H1 (cell line): ENCODE results near the gene IFNA2. TPM values are rescaled to one million over a fixed set of nuclear protein-coding genes. Genes with fewer than 3 reads are reported as not detected.

Experiments
- CTCF ChIA-PET: fragments of 300-600 bp; sonication (Branson Sonifier 250); formaldehyde crosslinking; loops from one replicate; lab custom pipeline; 2021; ENCODE audit not compliant: partially characterized antibody; lab: Charles Lee
- POLR2A ChIA-PET: fragments of 300-600 bp; sonication (Branson Sonifier 250); formaldehyde crosslinking; loops from one replicate; lab custom pipeline; 2021; ENCODE audit warnings: inconsistent platforms; ENCODE audit not compliant: partially characterized antibody; lab: Charles Lee
- DNase-seq, 2 experiments: peaks; one replicate each; pipeline versions ENCODE4 v3.0.0 to v3.0.0-alpha.2; 2010 to 2022; ENCODE audit warnings: low spot score in 2 of 2, low read depth in 1 of 2, mixed read lengths in 1 of 2
- FAIRE-seq: peaks from 2 replicates; lab custom pipeline; 2011; peaks lifted over from hg19 to GRCh38; lab: Jason Lieb, UNC
- H2AFZ ChIP-seq: 2 replicates; pipeline ENCODE4 v1.8.1; 2012; ENCODE audit warnings: low read length, inconsistent platforms
- H2AK5ac ChIP-seq: 2 replicates; pipeline ENCODE4 v1.6.1; 2013; ENCODE audit warnings: low read depth, low read length
- H2BK120ac ChIP-seq: replicated peaks from 2 replicates; pipeline ENCODE3; 2013; ENCODE audit warnings: low read depth, low read length, inconsistent platforms
- H2BK12ac ChIP-seq: 2 replicates; pipeline ENCODE4 v1.6.1; 2013; ENCODE audit warnings: low read depth, low read length
- H2BK15ac ChIP-seq: 2 replicates; pipeline ENCODE4 v1.6.1; 2013; ENCODE audit warnings: low read length
- H2BK20ac ChIP-seq: 2 replicates; pipeline ENCODE4 v1.6.1; 2013; ENCODE audit warnings: low read length
- H2BK5ac ChIP-seq: 2 replicates; pipeline ENCODE4 v1.6.1; 2013; ENCODE audit warnings: low read depth, low read length
- H3K14ac ChIP-seq: 2 replicates; pipeline ENCODE4 v1.6.1; 2013; ENCODE audit warnings: inconsistent platforms; ENCODE audit not compliant: insufficient read length
- H3K18ac ChIP-seq: 2 replicates; pipeline ENCODE4 v1.6.1; 2013; ENCODE audit warnings: low read length; ENCODE audit errors: extremely low read depth
- H3K23ac ChIP-seq: 2 replicates; pipeline ENCODE4 v1.6.1; 2013; ENCODE audit warnings: inconsistent platforms; ENCODE audit not compliant: insufficient read length
- H3K23me2 ChIP-seq: 2 replicates; pipeline ENCODE4 v1.6.1; 2013; ENCODE audit warnings: low read depth, low read length
- H3K27ac ChIP-seq: 2 replicates; pipeline ENCODE4 v1.6.1; 2011; ENCODE audit warnings: low read depth, low read length, inconsistent platforms
- H3K27me3 ChIP-seq, 4 experiments: replicated peaks in 1 of 4; 1 replicate in 1 of 4; 2 replicates in 3 of 4; pipeline versions ENCODE4 v1.6.1 to v1.8.1; 2011 to 2013; ENCODE audit warnings: low read length in 3 of 4, mild to moderate bottlenecking in 3 of 4, inconsistent platforms in 2 of 4, mixed read lengths in 2 of 4, moderate library complexity in 1 of 4; ENCODE audit not compliant: control insufficient read depth in 3 of 4, insufficient read depth in 3 of 4; ENCODE audit errors: extremely low read depth in 1 of 4
- H3K36me3 ChIP-seq, 4 experiments: 2 replicates each; pipeline versions ENCODE4 v1.6.1 to v1.8.1; 2011 to 2013; ENCODE audit warnings: mild to moderate bottlenecking in 4 of 4, low read length in 3 of 4, moderate library complexity in 2 of 4, control low read depth in 1 of 4, inconsistent platforms in 1 of 4; ENCODE audit not compliant: insufficient read depth in 4 of 4, control insufficient read depth in 2 of 4
- H3K4ac ChIP-seq: replicated peaks from 2 replicates; pipeline ENCODE3; 2013; ENCODE audit warnings: low read length, low read depth, mixed read lengths, inconsistent platforms; ENCODE audit not compliant: insufficient read length
- H3K4me1 ChIP-seq, 4 experiments: replicated peaks in 1 of 4; 1 replicate in 1 of 4; 2 replicates in 3 of 4; pipeline versions ENCODE4 v1.6.1 to v1.8.1; 2011 to 2013; ENCODE audit warnings: low read length in 3 of 4, inconsistent platforms in 2 of 4, mixed read lengths in 1 of 4; ENCODE audit not compliant: insufficient read depth in 4 of 4, control insufficient read depth in 3 of 4
- H3K4me2 ChIP-seq, 2 experiments: 2 replicates each; pipeline versions ENCODE4 v1.6.1 to v1.8.1; 2011 to 2013; ENCODE audit warnings: low read depth in 2 of 2, low read length in 2 of 2, control low read depth in 1 of 2, inconsistent platforms in 1 of 2, mild to moderate bottlenecking in 1 of 2; ENCODE audit not compliant: insufficient read depth in 1 of 2
- H3K4me3 ChIP-seq, 4 experiments: fragments of 200-600, 300-600 bp in 1 of 4; sonication (generic), shearing (Covaris generic), sonication (Bioruptor Twin) in 1 of 4; 2 replicates each; pipeline versions ENCODE4 v1.5.1 to v1.8.1; 2011 to 2016; ENCODE audit warnings: low read length in 4 of 4, low read depth in 3 of 4, control low read depth in 2 of 4, inconsistent platforms in 2 of 4, mild to moderate bottlenecking in 2 of 4, mixed read lengths in 1 of 4, moderate library complexity in 1 of 4; ENCODE audit not compliant: insufficient read depth in 2 of 4; ENCODE audit errors: extremely low read depth in 1 of 4
- H3K56ac ChIP-seq: replicated peaks from 2 replicates; pipeline ENCODE3; 2013; ENCODE audit warnings: low read depth, mild to moderate bottlenecking, mixed read lengths, low read length, inconsistent platforms; ENCODE audit not compliant: insufficient read length
- H3K79me1 ChIP-seq: 2 replicates; pipeline ENCODE4 v1.6.1; 2013; ENCODE audit warnings: low read depth, low read length, control low read depth
- H3K79me2 ChIP-seq, 2 experiments: 2 replicates each; pipeline versions ENCODE4 v1.6.1 to v1.8.1; 2012 to 2013; ENCODE audit warnings: low read length in 2 of 2, mild to moderate bottlenecking in 2 of 2, inconsistent platforms in 1 of 2; ENCODE audit not compliant: insufficient read depth in 2 of 2, control insufficient read depth in 1 of 2
- H3K9ac ChIP-seq, 4 experiments: replicated peaks in 1 of 4; 1 replicate in 1 of 4; 2 replicates in 3 of 4; pipeline versions ENCODE4 v1.6.1 to v1.8.1; 2011 to 2013; ENCODE audit warnings: low read depth in 3 of 4, low read length in 3 of 4, control low read depth in 2 of 4, mild to moderate bottlenecking in 2 of 4, moderate library complexity in 2 of 4, inconsistent platforms in 1 of 4; ENCODE audit errors: extremely low read depth in 1 of 4
- H3K9me3 ChIP-seq, 2 experiments: 2 replicates each; pipeline versions ENCODE4 v1.6.1 to v1.8.1; 2012 to 2013; ENCODE audit warnings: mild to moderate bottlenecking in 2 of 2, moderate library complexity in 2 of 2, control low read depth in 1 of 2, inconsistent platforms in 1 of 2, low read depth in 1 of 2, low read length in 1 of 2, mixed read lengths in 1 of 2; ENCODE audit not compliant: insufficient read depth in 2 of 2
- H4K20me1 ChIP-seq, 2 experiments: replicated peaks in 1 of 2; 2 replicates each; pipeline versions ENCODE3 to v1.8.1; 2011 to 2013; ENCODE audit warnings: inconsistent platforms in 2 of 2, low read length in 2 of 2, mild to moderate bottlenecking in 1 of 2; ENCODE audit not compliant: insufficient read depth in 2 of 2, control insufficient read depth in 1 of 2
- H4K5ac ChIP-seq: 2 replicates; pipeline ENCODE4 v1.6.1; 2013; ENCODE audit warnings: low read length, low read depth, mixed read lengths, inconsistent platforms; ENCODE audit not compliant: insufficient read length
- H4K8ac ChIP-seq: 2 replicates; pipeline ENCODE4 v1.8.0; 2013; ENCODE audit warnings: mild to moderate bottlenecking, moderate library complexity, low read length, inconsistent platforms; ENCODE audit not compliant: insufficient read depth; ENCODE audit errors: extremely low read depth
- H4K91ac ChIP-seq: replicated peaks from 2 replicates; pipeline ENCODE3; 2013; ENCODE audit warnings: low read length, mixed read lengths, inconsistent platforms; ENCODE audit not compliant: insufficient read length
- CHD1 ChIP-seq: IDR thresholded peaks from 2 replicates; pipeline ENCODE4 v1.6.1; 2012; ENCODE audit warnings: low read depth, low read length, improper control_type of control experiment
- SIX5 ChIP-seq: IDR thresholded peaks from 2 replicates; pipeline ENCODE4 v1.6.1; 2011; ENCODE audit warnings: mild to moderate bottlenecking, low read depth, low read length
- WGBS, 2 experiments: shearing (Covaris generic) in 1 of 2; methylation state at CpG; one replicate each; pipeline versions ENCODE4 v1.1.6 to v1.1.7; 2013 to 2015; ENCODE audit warnings: low lambda C conversion rate in 2 of 2, mixed read lengths in 2 of 2, inconsistent platforms in 1 of 2, low coverage in 1 of 2, missing lambda C conversion rate in 1 of 2; ENCODE audit not compliant: insufficient replicate concordance in 2 of 2, insufficient coverage in 1 of 2, insufficient read length in 1 of 2; ENCODE audit errors: extremely low coverage in 1 of 2, missing lambda C conversion rate in 1 of 2; 5-methylcytosine and 5-hydroxymethylcytosine counted together
- polyA plus RNA-seq, 7 experiments: library from polyadenylated mRNA; depleted of rRNA in 3 of 7; stranded (reverse) in 5 of 7; unstranded in 2 of 7; fragments of >200 nt in 5 of 7; fragments of 200-250 nt in 2 of 7; gene quantifications; 1 replicate in 5 of 7; 2 replicates in 1 of 7; 4 replicates in 1 of 7; pipeline versions ENCODE4 v1.2.1 to v1.2.3, GENCODE V29; 2011 to 2013; ENCODE audit warnings: missing spikeins in 2 of 7, mixed read lengths in 2 of 7
- total RNA-seq: library from RNA; stranded (reverse); fragmentation: NEBNext Ultra II Directional; extraction: Animal tissue kit (Norgen Biotek cat#: 25700); gene quantifications from 2 replicates; pipeline ENCODE4 v1.2.1, GENCODE V29; 2021

The IFNA2 gene
- total and polyA plus RNA-seq, 2 of the 8 experiments (the other 6 are each of a cell fraction or from before 2014, with no cell fraction given): not detected

DNA sequence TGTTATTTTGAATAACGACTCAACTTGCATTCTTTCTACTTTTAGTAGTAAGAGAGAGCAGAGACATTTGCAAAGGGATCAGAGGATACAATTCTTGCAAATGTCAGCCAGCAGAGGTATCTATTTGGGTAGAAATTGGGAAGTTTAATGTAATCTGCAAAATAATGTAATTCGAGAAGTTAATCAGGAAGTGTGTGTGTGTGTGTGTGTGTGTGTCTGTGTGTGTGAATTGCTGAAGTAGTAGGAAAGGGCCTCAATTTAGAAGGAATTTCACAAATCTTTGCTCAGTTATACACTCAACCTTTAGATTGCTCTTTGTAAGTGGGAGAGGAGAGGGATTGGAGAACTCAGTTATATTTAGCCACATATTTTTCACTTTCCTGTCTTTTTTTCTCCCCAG is 44.0 kb upstream of the IFNA2 start:
- no peak overlapping the region for H2AFZ ChIP-seq
- H3K79me2 ChIP-seq: no peaks in the 10 kb centered on the region
- H4K5ac ChIP-seq: no peak overlapping the region
- H3K36me3 ChIP-seq: no peaks in the 10 kb centered on the region
- no peaks in the 10 kb centered on the region for H4K20me1 ChIP-seq
- H4K8ac ChIP-seq: no peak overlapping the region
- H3K56ac ChIP-seq: peak overlapping the region; percentile 49
- no peak overlapping the region for H3K23ac ChIP-seq
- H3K4me2 ChIP-seq: no peak overlapping the region
- H3K4me1 ChIP-seq: peaks cover 0 to 8% (median 0%) of the 10 kb centered on the region in 4 experiments; a peak in 1 of 7 replicates
- 67% methylated on average over 2 of the region's 2 CpGs; no CpG with 5 or more reads in 1 of the 2 experiments for WGBS, 2 experiments
- H3K9ac ChIP-seq: no peak overlapping the region
- no peaks in the 10 kb centered on the region for H3K9me3 ChIP-seq
- POLR2A ChIA-PET: no interaction called here
- H2BK5ac ChIP-seq: no peak overlapping the region
- no peaks in the 10 kb centered on the region for H3K27me3 ChIP-seq
- no peak overlapping the region for H2BK20ac ChIP-seq
- no peak overlapping the region for H2AK5ac ChIP-seq
- no peak overlapping the region for H2BK15ac ChIP-seq
- H3K79me1 ChIP-seq: no peaks in the 10 kb centered on the region
- FAIRE-seq (no peak), DNase-seq (no peak)
- H3K27ac ChIP-seq: no peak overlapping the region
- no peaks in the 10 kb centered on the region for H3K23me2 ChIP-seq
- H3K4ac ChIP-seq: no peak overlapping the region
- no peak overlapping the region for H3K18ac ChIP-seq
- H4K91ac ChIP-seq: no peak overlapping the region
- H2BK120ac ChIP-seq: no peak overlapping the region
- no peak overlapping the region for H2BK12ac ChIP-seq
- TF ChIP-seq SIX5 (0 out of 2 replicates have a peak, but pooled peaks have one; percentile 8), CHD1 (no peak)
- H3K4me3 ChIP-seq: no peak overlapping the region
- CTCF ChIA-PET: interaction anchor here (0.8 kb wide), 1 partner anchor 16 kb away, joined by 6 read pairs; no protein-coding TSS in a partner anchor
- H3K14ac ChIP-seq: no peak overlapping the region
